D721Med (cell line): ENCODE measurements around the gene COL5A1.

ENCODE experiments used
- DNase-seq: peaks from one replicate; pipeline ENCODE4 v3.0.0; 2011; ENCODE audit warnings: low spot score; ENCODE audit not compliant: insufficient read length
- FAIRE-seq: peaks from 2 replicates; lab custom pipeline; 2011; peaks lifted over from hg19 to GRCh38; lab: Jason Lieb, UNC
- TF ChIP-seq, protein P1 (sequence below): IDR thresholded peaks from 2 replicates; pipeline ENCODE4 v1.5.1; 2012; ENCODE audit warnings: mild to moderate bottlenecking, control low read depth; ENCODE audit not compliant: insufficient read depth; ENCODE audit errors: missing control alignments

COL5A1 gene

DNA sequence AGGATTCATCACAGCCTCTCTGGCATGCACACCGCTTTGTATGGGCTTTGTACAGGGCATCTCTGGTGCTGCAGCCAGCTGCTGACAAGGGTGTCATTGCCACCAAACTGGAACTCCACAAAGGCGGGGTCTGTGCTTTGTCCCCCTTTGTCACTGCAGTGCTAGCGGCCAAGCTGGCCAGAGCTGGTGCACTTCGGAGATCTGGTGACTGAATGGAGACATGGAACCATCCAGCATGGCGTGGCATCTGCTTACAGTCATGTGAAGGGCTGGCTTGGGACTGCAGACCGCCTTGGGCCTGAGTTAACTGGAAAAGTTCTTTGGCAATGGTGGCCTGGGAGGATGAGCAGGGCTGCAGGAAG is 18.7 kb upstream of the COL5A1 start:
- TF ChIP-seq, protein P1, sequence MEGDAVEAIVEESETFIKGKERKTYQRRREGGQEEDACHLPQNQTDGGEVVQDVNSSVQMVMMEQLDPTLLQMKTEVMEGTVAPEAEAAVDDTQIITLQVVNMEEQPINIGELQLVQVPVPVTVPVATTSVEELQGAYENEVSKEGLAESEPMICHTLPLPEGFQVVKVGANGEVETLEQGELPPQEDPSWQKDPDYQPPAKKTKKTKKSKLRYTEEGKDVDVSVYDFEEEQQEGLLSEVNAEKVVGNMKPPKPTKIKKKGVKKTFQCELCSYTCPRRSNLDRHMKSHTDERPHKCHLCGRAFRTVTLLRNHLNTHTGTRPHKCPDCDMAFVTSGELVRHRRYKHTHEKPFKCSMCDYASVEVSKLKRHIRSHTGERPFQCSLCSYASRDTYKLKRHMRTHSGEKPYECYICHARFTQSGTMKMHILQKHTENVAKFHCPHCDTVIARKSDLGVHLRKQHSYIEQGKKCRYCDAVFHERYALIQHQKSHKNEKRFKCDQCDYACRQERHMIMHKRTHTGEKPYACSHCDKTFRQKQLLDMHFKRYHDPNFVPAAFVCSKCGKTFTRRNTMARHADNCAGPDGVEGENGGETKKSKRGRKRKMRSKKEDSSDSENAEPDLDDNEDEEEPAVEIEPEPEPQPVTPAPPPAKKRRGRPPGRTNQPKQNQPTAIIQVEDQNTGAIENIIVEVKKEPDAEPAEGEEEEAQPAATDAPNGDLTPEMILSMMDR: no peak
- DNase-seq (no peak), FAIRE-seq (no peak)

DNA sequence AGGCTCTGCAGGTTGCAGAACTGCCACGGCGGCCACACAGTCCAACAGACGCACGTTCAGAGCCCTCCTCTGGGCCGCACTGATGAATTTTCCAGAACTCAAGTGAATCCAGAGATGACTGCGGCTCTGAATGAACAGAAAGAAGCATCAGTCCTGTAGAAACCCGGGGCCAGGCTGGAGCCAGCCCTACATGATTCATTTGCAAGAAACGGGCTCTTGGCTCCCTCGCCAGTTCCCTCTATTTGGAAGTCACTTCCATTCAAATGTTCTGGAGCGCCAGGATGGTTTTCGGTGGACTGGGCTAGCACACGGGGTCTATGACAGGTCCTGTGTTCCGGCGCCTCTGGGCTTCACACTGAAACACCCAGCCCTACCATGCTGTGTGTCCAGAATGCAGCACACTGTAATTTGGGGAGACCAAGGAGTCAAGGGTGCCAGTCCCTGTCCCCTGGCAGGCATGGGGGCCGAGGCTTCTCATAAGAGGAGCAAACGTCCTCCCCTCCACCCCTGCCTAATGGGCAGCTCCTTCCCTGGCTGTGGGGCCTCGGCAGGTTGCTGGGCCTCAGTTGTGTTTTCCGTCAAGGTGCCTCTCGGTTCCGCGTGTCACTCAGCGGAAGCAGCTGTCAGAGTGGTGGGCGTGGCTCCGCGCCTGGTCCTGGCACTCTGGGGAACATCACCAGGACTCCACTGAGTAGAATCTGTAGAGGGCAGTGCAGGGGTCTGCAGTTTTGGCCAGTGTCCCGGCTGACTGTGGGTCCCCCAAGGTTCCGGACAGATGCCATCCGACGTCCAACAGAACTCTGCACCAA is 18.1 kb upstream of the COL5A1 start:
- TF ChIP-seq, protein P1: no peak
- DNase-seq (no peak), FAIRE-seq (no peak)

DNA sequence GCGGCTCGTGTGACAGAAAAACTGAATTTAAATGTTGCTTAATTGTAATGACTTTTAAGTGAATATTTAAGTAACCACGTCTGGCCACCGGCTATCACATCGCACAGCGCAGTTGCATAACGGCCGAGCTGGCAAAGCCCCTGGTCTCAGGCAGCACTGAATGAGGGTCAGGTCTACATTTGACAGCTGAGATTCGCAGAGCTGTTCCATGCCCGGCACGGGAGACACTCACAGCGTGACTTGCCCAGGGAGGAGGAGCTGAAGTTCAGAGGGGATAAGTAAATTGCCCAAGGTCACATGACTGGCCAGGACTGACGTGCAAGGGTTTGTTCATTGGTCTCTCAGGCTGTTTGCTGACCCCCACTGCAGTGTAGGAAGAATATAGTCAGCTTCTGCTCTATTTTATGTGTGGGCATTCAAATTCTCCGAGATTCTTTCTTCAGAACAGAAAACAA is 17.4 kb upstream of the COL5A1 start:
- no peak for FAIRE-seq
- no peak for DNase-seq
- TF ChIP-seq, protein P1: no peak

DNA sequence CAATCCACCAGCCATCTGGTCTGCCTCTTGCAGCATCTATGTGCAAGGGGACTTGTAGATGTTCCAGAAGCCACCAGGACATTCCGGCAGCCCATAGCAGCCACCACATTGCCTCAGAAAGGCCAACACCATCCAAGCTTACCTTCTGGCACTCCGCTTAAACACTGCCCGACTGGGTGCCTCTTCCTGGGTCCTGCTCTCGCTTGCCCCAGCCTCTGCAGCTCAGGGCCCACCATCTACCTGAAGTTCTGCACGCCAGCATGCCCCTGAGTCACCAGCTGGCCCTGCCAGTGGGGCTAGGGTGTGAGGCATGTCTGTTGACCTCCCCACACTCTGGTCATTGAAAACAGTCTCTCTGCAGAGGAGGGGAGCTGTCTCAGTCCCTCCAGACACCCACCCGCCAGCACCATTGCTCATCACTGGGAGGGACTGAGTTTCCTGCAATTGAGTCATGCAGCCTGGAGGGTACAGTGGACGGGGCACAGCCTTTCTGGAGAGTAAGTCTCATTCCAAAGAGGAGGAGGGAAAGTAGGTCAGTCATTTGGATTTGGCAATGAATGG is 16.9 kb upstream of the COL5A1 start:
- DNase-seq (no peak), FAIRE-seq (no peak)
- TF ChIP-seq, protein P1: no peak

DNA sequence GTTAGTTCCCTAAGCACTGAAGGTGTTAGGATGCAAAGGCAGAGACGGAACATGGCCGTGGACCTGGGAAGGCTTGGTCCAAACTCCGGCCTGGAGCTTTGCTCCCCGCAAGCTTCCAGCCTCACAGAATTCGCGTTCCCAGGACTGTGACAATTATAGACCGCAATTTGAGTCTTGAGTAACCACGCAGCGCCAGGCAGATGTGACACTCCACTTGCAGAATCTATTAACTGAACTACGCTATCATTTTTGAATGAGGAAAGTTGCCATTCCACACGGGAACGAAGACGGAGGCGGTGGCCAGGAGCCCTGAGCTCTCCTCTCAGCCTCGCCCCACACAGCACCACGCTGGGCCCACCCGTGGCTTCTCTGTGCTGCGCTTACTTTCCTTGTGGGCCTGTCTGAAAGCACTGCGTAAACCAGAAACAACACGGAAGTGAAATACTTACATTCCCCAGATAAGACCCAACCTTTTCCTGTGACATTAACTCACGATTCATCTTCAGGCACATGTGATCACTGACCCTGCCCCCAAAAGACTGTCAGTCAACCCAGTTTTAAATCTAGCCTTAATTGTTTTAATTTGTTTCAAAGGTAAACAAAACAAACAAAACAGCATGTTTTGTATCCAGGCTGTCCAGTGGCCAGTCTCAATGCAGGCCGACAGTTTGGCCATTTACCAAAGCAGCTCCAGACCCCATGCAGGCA is 16.1 kb upstream of the COL5A1 start:
- FAIRE-seq (no peak), DNase-seq (no peak)
- TF ChIP-seq, protein P1: no peak

DNA sequence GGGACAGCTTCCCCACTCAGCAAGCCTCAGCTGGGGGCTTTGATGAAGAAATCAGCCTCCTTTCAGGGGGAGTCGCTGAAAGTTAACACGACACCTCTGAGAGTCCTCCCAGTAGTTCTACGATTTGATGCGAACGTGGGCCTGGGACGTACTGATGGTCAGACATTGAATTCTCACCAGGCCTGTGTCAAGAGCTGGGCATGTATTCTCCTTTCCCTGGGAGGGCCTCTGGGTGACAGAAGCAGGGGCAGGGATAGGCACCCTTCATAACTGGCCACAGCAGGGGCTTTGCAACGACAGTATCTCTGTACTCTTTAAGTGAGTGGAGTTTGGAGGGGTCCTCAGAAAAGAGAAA is 15.6 kb upstream of the COL5A1 start:
- no peak for FAIRE-seq
- no peak for DNase-seq
- TF ChIP-seq, protein P1: no peak
